ENCODE data around the gene LAMA3. TPM values are rescaled to one million over a fixed set of nuclear protein-coding genes. Genes with fewer than 3 reads are reported as not detected.

LAMA3 gene
- polyA plus RNA-seq, 1 donor from 2014 or later = 3.4 TPM

- Histone ChIP-seq H3K27me3 (ENCODE audit: insufficient read depth, low read depth, low read length) (no peaks in the 10 kb centered on the region), H3K27ac (ENCODE audit: low read length) (no peak overlapping the region), H3K9me3 (ENCODE audit: low read length) (no peaks in the 10 kb centered on the region), H3K4me3 (ENCODE audit: low read length) (no peak overlapping the region), H3K9me2 (ENCODE audit: insufficient read depth, low read length) (no peaks in the 10 kb centered on the region), H3F3A (ENCODE audit: insufficient read depth, low read length, poor library complexity, severe bottlenecking) (no peaks in the 10 kb centered on the region), H4K20me1 (ENCODE audit: insufficient read depth) (no peaks in the 10 kb centered on the region), H3K36me3 (ENCODE audit: insufficient read depth, low read length) (no peaks in the 10 kb centered on the region), H3K9ac (ENCODE audit: low read length) (no peak overlapping the region), H3K4me2 (ENCODE audit: low read length) (no peak overlapping the region), H3K79me2 (replicated peaks; ENCODE audit: insufficient read depth, low read length) (no peaks in the 10 kb centered on the region), H2AFZ (ENCODE audit: low read depth, low read length) (no peak overlapping the region)
- TF ChIP-seq EP300 (conservative IDR thresholded peaks at IDR 0.05; ENCODE audit: poor library complexity, severe bottlenecking) (no peak), CTCF (IDR thresholded peaks at IDR 0.05; ENCODE audit: poor library complexity, severe bottlenecking) (no peak), EZH2 (IDR thresholded peaks at IDR 0.05; ENCODE audit: borderline replicate concordance, insufficient read depth, low read length, poor library complexity, severe bottlenecking) (no peak), REST (IDR thresholded peaks at IDR 0.05; ENCODE audit: borderline replicate concordance) (no peak), SMC3 (conservative IDR thresholded peaks at IDR 0.05; ENCODE audit: poor library complexity) (no peak), RAD21 (conservative IDR thresholded peaks at IDR 0.05) (no peak), MXI1 (conservative IDR thresholded peaks at IDR 0.05; ENCODE audit: poor library complexity, severe bottlenecking) (no peak), POLR2AphosphoS5 (IDR thresholded peaks at IDR 0.05) (no peak), TAF1 (IDR thresholded peaks at IDR 0.05; ENCODE audit: low read depth) (no peak)
Measured at GRCh38 chr18:23711426-23711825, 22.2 kb downstream of the LAMA3 start.

GRCh38 chr18:23712445-23712844 is 23.2 kb downstream of the LAMA3 start:
- Histone ChIP-seq H3K9me2 (ENCODE audit: insufficient read depth, low read length) (no peaks in the 10 kb centered on the region), H2AFZ (ENCODE audit: low read depth, low read length) (no peak overlapping the region), H3K4me2 (ENCODE audit: low read length) (no peak overlapping the region), H3K27me3 (ENCODE audit: insufficient read depth, low read depth, low read length) (no peaks in the 10 kb centered on the region), H3K36me3 (ENCODE audit: insufficient read depth, low read length) (no peaks in the 10 kb centered on the region), H3K79me2 (replicated peaks; ENCODE audit: insufficient read depth, low read length) (no peaks in the 10 kb centered on the region), H3F3A (ENCODE audit: insufficient read depth, low read length, poor library complexity, severe bottlenecking) (no peaks in the 10 kb centered on the region), H3K4me3 (ENCODE audit: low read length) (no peak overlapping the region), H4K20me1 (ENCODE audit: insufficient read depth) (no peaks in the 10 kb centered on the region), H3K27ac (ENCODE audit: low read length) (no peak overlapping the region), H3K9ac (ENCODE audit: low read length) (no peak overlapping the region), H3K9me3 (ENCODE audit: low read length) (no peaks in the 10 kb centered on the region)
- TF ChIP-seq REST (IDR thresholded peaks at IDR 0.05; ENCODE audit: borderline replicate concordance) (no peak), TAF1 (IDR thresholded peaks at IDR 0.05; ENCODE audit: low read depth) (no peak), MXI1 (conservative IDR thresholded peaks at IDR 0.05; ENCODE audit: poor library complexity, severe bottlenecking) (no peak), EP300 (conservative IDR thresholded peaks at IDR 0.05; ENCODE audit: poor library complexity, severe bottlenecking) (no peak), CTCF (IDR thresholded peaks at IDR 0.05; ENCODE audit: poor library complexity, severe bottlenecking) (no peak), EZH2 (IDR thresholded peaks at IDR 0.05; ENCODE audit: borderline replicate concordance, insufficient read depth, low read length, poor library complexity, severe bottlenecking) (no peak), SMC3 (conservative IDR thresholded peaks at IDR 0.05; ENCODE audit: poor library complexity) (no peak), POLR2AphosphoS5 (IDR thresholded peaks at IDR 0.05) (no peak), RAD21 (conservative IDR thresholded peaks at IDR 0.05) (no peak)
